Loucy (cell line): ENCODE measurements around the gene MACROD2.

Experiments
- H2AFZ ChIP-seq: fragments of 200-600 bp; sonication (generic); 2 replicates; pipeline ENCODE4 v1.6.0; 2016; ENCODE audit warnings: antibody characterized with exemption, mild to moderate bottlenecking, low read length, moderate library complexity
- H3F3A ChIP-seq: fragments of 200-600 bp; 2 replicates; pipeline ENCODE4 v1.6.0; 2016; ENCODE audit warnings: antibody characterized with exemption, low read depth, mild to moderate bottlenecking
- H3K27me3 ChIP-seq: fragments of 200-600 bp; sonication (generic); 2 replicates; pipeline ENCODE4 v1.6.1; 2014; ENCODE audit warnings: low read length, mild to moderate bottlenecking; ENCODE audit not compliant: insufficient read depth, poor library complexity, severe bottlenecking
- H3K36me3 ChIP-seq: fragments of 200-600 bp; sonication (generic); 2 replicates; pipeline ENCODE4 v1.6.1; 2016; ENCODE audit warnings: low read length; ENCODE audit not compliant: insufficient read depth
- H3K4me1 ChIP-seq: fragments of 200-600 bp; sonication (generic); 2 replicates; pipeline ENCODE4 v1.5.1; 2014; ENCODE audit warnings: low read length, mild to moderate bottlenecking; ENCODE audit not compliant: insufficient read depth, poor library complexity, severe bottlenecking
- H3K4me2 ChIP-seq: fragments of 200-600 bp; sonication (generic); 2 replicates; pipeline ENCODE4 v1.6.0; 2014; ENCODE audit warnings: antibody characterized with exemption, low read length, low read depth, mild to moderate bottlenecking; ENCODE audit not compliant: poor library complexity, severe bottlenecking
- H3K4me3 ChIP-seq: fragments of 200-600 bp; sonication (generic); 2 replicates; pipeline ENCODE4 v1.5.1; 2014; ENCODE audit warnings: low read length, mild to moderate bottlenecking, mixed read lengths; ENCODE audit not compliant: poor library complexity, severe bottlenecking
- H3K79me2 ChIP-seq: fragments of 200-600 bp; sonication (generic); 2 replicates; pipeline ENCODE4 v1.6.1; 2014; ENCODE audit warnings: low read length; ENCODE audit not compliant: insufficient read depth
- H3K9ac ChIP-seq: fragments of 200-600 bp; sonication (generic); 2 replicates; pipeline ENCODE4 v1.6.0; 2014; ENCODE audit warnings: mild to moderate bottlenecking, low read depth, low read length, moderate library complexity; ENCODE audit not compliant: poor library complexity, severe bottlenecking
- H3K9me2 ChIP-seq: fragments of 200-600 bp; sonication (generic); replicated peaks from 2 replicates; pipeline ENCODE4 v1.6.1; 2016; ENCODE audit warnings: low read depth, low read length, mixed read lengths
- H3K9me3 ChIP-seq: fragments of 200-600 bp; sonication (generic); 2 replicates; pipeline ENCODE4 v1.6.1; 2014; ENCODE audit warnings: mild to moderate bottlenecking, antibody characterized with exemption, low read length, low read depth; ENCODE audit not compliant: insufficient read depth
- H4K20me1 ChIP-seq: fragments of 200-600 bp; sonication (generic); 2 replicates; pipeline ENCODE4 v1.6.0; 2014; ENCODE audit warnings: antibody characterized with exemption, low read length, mild to moderate bottlenecking; ENCODE audit not compliant: insufficient read depth, poor library complexity, severe bottlenecking
- EZH2phosphoT487 ChIP-seq: fragments of 200-600 bp; IDR thresholded peaks from 2 replicates; pipeline ENCODE4 v1.6.1; 2018; ENCODE audit warnings: antibody characterized with exemption, mild to moderate bottlenecking, moderate library complexity, borderline replicate concordance
- TF ChIP-seq, protein P1 (sequence below): fragments of 200-600 bp; sonication (generic); conservative IDR thresholded peaks from 2 replicates; pipeline ENCODE4 v1.5.1; 2014; ENCODE audit warnings: mild to moderate bottlenecking, antibody characterized with exemption, low read length

MACROD2 gene

DNA sequence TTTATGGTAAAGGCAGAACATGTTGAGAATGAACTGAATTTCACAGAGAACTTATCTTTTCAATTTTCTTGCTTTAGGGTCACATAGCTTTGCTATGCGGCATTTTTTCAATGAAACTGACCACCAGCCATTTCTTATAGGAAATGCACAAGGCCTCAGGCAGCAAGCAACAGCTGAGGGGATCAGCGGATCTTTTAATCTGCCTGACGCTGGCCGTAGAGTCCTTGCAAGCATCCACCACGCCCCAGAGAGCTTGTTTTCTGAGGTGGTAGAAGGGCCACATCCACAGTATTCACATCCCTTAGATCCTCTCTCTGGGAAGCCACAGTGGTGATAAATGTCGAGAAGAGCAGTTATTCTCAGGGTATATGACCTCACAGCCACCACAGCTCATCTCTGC lies 307.8 kb downstream of the MACROD2 start:
- Histone ChIP-seq H3K79me2 (no peaks in the 10 kb centered on the region), H3K4me1 (no peaks in the 10 kb centered on the region), H3K4me3 (no peak overlapping the region), H3K36me3 (no peaks in the 10 kb centered on the region), H3K9ac (no peak overlapping the region), H2AFZ (no peak overlapping the region), H3K4me2 (no peak overlapping the region), H4K20me1 (no peaks in the 10 kb centered on the region), H3F3A (no peaks in the 10 kb centered on the region), H3K27me3 (no peaks in the 10 kb centered on the region), H3K9me3 (no peaks in the 10 kb centered on the region), H3K9me2 (no peaks in the 10 kb centered on the region)
- no peak for TF ChIP-seq EZH2phosphoT487
- TF ChIP-seq, protein P1, sequence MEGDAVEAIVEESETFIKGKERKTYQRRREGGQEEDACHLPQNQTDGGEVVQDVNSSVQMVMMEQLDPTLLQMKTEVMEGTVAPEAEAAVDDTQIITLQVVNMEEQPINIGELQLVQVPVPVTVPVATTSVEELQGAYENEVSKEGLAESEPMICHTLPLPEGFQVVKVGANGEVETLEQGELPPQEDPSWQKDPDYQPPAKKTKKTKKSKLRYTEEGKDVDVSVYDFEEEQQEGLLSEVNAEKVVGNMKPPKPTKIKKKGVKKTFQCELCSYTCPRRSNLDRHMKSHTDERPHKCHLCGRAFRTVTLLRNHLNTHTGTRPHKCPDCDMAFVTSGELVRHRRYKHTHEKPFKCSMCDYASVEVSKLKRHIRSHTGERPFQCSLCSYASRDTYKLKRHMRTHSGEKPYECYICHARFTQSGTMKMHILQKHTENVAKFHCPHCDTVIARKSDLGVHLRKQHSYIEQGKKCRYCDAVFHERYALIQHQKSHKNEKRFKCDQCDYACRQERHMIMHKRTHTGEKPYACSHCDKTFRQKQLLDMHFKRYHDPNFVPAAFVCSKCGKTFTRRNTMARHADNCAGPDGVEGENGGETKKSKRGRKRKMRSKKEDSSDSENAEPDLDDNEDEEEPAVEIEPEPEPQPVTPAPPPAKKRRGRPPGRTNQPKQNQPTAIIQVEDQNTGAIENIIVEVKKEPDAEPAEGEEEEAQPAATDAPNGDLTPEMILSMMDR: no peak

DNA sequence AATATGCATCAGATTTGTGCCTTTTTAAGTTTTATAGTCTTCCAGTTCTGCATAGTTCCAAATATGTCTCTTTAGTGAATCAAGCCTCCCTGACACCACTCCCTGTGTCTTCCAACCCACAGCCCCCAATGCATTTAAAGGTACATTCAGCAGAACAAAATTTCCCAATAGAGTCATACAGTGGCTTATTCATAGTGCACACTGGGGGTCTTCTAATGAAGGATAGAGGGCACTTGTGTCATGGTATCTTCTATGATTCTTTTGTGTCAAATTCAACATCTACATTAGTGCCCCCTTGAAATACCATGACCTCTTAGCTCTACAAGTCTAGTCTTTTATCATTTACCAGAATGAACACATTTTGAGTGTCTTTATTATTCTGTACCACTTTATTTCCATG lies 308.3 kb downstream of the MACROD2 start:
- TF ChIP-seq, protein P1: no peak
- TF ChIP-seq EZH2phosphoT487: no peak
- no peaks in the 10 kb centered on the region for H3K27me3 ChIP-seq
- no peak overlapping the region for H2AFZ ChIP-seq
- H3K4me3 ChIP-seq: no peak overlapping the region
- H3F3A ChIP-seq: no peaks in the 10 kb centered on the region
- H3K36me3 ChIP-seq: no peaks in the 10 kb centered on the region
- no peaks in the 10 kb centered on the region for H3K4me1 ChIP-seq
- H3K79me2 ChIP-seq: no peaks in the 10 kb centered on the region
- H3K9me2 ChIP-seq: no peaks in the 10 kb centered on the region
- H4K20me1 ChIP-seq: no peaks in the 10 kb centered on the region
- no peak overlapping the region for H3K9ac ChIP-seq
- H3K4me2 ChIP-seq: no peak overlapping the region
- H3K9me3 ChIP-seq: no peaks in the 10 kb centered on the region

DNA sequence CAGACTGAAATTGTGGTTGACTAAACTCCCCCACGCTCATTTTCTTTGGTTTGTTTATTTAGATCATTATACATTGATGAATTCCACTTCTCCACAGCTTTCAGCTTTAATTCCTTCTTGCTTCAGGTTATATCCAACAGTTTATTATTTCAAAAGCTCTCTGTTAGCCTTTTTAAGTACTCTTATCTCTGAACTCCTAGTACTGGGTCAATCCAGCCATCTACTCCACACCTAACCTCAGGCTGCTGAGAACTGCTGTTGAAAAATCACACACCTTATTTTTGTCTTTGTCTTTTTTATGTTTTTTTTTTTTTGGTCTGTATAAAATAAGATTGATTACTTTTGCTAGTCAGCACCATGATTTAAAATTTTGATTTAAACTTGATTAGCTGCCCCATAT lies 309.2 kb downstream of the MACROD2 start:
- Histone ChIP-seq H3F3A (no peaks in the 10 kb centered on the region), H4K20me1 (no peaks in the 10 kb centered on the region), H3K9ac (no peak overlapping the region)

More for the DNA sequence above, 309.2 kb downstream of the MACROD2 start:
- no peak overlapping the region for H3K4me2 ChIP-seq
- no peaks in the 10 kb centered on the region for H3K9me3 ChIP-seq
- TF ChIP-seq, protein P1: no peak
- TF ChIP-seq EZH2phosphoT487: no peak
- H3K27me3 ChIP-seq: no peaks in the 10 kb centered on the region
- no peaks in the 10 kb centered on the region for H3K9me2 ChIP-seq
- no peaks in the 10 kb centered on the region for H3K36me3 ChIP-seq
- no peaks in the 10 kb centered on the region for H3K4me1 ChIP-seq
- H3K4me3 ChIP-seq: no peak overlapping the region
- H3K79me2 ChIP-seq: no peaks in the 10 kb centered on the region
- no peak overlapping the region for H2AFZ ChIP-seq
